ENCODE measurements around the gene LHPP.
"Not testable (repeated sequence)": the region's sequence is repeated elsewhere in the genome, so short reads cannot be mapped to it uniquely, and the experiment has no call there.

LHPP gene

GRCh38 chr10:124598196-124598595 lies 136.6 kb downstream of the LHPP start:
- no peak for DNase-seq

GRCh38 chr10:124598773-124599587 lies 137.4 kb downstream of the LHPP start:
- DNase-seq = no peak

- DNase-seq = no peak
These were observed 138.0 kb downstream of the LHPP start for GRCh38 chr10:124599588-124600050.

- DNase-seq = no peak
These were observed 138.6 kb downstream of the LHPP start for GRCh38 chr10:124600051-124600880.

GRCh38 chr10:124601016-124601415 lies 139.4 kb downstream of the LHPP start:
- DNase-seq = no peak

- no peak for DNase-seq
These were observed 140.0 kb downstream of the LHPP start for GRCh38 chr10:124601431-124602120.

- DNase-seq = no peak
These were observed 140.5 kb downstream of the LHPP start for GRCh38 chr10:124602121-124602561.

GRCh38 chr10:124602646-124603365 lies 141.2 kb downstream of the LHPP start:
- peak; percentile 6 for DNase-seq

GRCh38 chr10:124603376-124604213 lies 142.0 kb downstream of the LHPP start:
- DNase-seq = no peak

GRCh38 chr10:124604214-124605000 lies 142.8 kb downstream of the LHPP start:
- DNase-seq = no peak

GRCh38 chr10:124605001-124605370 lies 143.4 kb downstream of the LHPP start:
- no peak for DNase-seq

GRCh38 chr10:124605481-124605855 lies 143.8 kb downstream of the LHPP start:
- DNase-seq = no peak

- DNase-seq = peak; percentile 6
These were observed 144.5 kb downstream of the LHPP start for GRCh38 chr10:124605856-124606812.

- DNase-seq = peak; percentile 52
These were observed 145.2 kb downstream of the LHPP start for GRCh38 chr10:124606822-124607221.

- no peak for DNase-seq
These were observed 146.1 kb downstream of the LHPP start for GRCh38 chr10:124607693-124608092.

- DNase-seq = no peak
These were observed 146.6 kb downstream of the LHPP start for GRCh38 chr10:124608093-124608721.

- no peak for DNase-seq
These were observed 148.1 kb downstream of the LHPP start for GRCh38 chr10:124609698-124610097.

- not testable (repeated sequence) for DNase-seq
These were observed 148.6 kb downstream of the LHPP start for GRCh38 chr10:124610186-124610585.

- DNase-seq = not testable (repeated sequence)
These were observed 149.2 kb downstream of the LHPP start for GRCh38 chr10:124610851-124611250.

Data from NCI-H69 (cell line).